Activated CD4-positive, alpha-beta memory T cell treated with anti-CD3 and anti-CD28 coated beads for 36 hours (primary cell): ENCODE data around the gene ARHGEF11. TPM values are rescaled to one million over a fixed set of nuclear protein-coding genes. Genes with fewer than 3 reads are reported as not detected.
A peak's percentile ranks its signal among the peaks of the same experiment; 100 is the strongest.
"Not testable (repeated sequence)": the region's sequence is repeated elsewhere in the genome, so short reads cannot be mapped to it uniquely, and the experiment has no call there.

ENCODE experiments used
- CTCF ChIA-PET: fragments of 350-600 bp; sonication (Branson Sonifier 250); formaldehyde crosslinking; loops from one replicate; lab custom pipeline; 2021; ENCODE audit warnings: antibody characterized with exemption, inconsistent platforms; lab: Charles Lee
- POLR2A ChIA-PET: fragments of 350-600 bp; sonication (Branson Sonifier 250); formaldehyde crosslinking; loops from one replicate; lab custom pipeline; 2021; ENCODE audit warnings: antibody characterized with exemption; lab: Charles Lee
- DNase-seq: peaks from one replicate; pipeline ENCODE4 v3.0.0-alpha.2; 2020
- H3K27ac Mint-ChIP-seq: one replicate; pipeline ENCODE4 v1.8.0; 2021; ENCODE audit warnings: mixed read lengths
- H3K27me3 Mint-ChIP-seq: one replicate; pipeline ENCODE4 v1.8.0; 2021; ENCODE audit warnings: mixed read lengths
- H3K36me3 Mint-ChIP-seq: one replicate; pipeline ENCODE4 v1.8.0; 2021; ENCODE audit warnings: mixed read lengths
- H3K4me1 Mint-ChIP-seq: one replicate; pipeline ENCODE4 v1.8.0; 2021; ENCODE audit warnings: low read depth, mixed read lengths
- H3K4me3 Mint-ChIP-seq: one replicate; pipeline ENCODE4 v1.8.0; 2021; ENCODE audit warnings: mild to moderate bottlenecking, mixed read lengths
- H3K9me3 Mint-ChIP-seq: one replicate; pipeline ENCODE4 v1.8.0; 2021; ENCODE audit warnings: mixed read lengths
- intact Hi-C: fragments of 100-400 bp; cut with micrococcal nuclease; formaldehyde crosslinking; loops from one replicate; pipeline ENCODE4 v1.15.1; 2023
- total RNA-seq, 2 experiments: library from RNA; stranded (reverse); gene quantifications; one replicate each; pipeline ENCODE4 v1.2.3, GENCODE V29; 2021

ARHGEF11 gene
- total RNA-seq, 2 experiments from 2014 or later = 1.3 to 1.8 TPM

GRCh38 chr1:157085421-157085820 is 39.9 kb upstream of the ARHGEF11 start:
- POLR2A ChIA-PET = no interaction called here
- Mint-ChIP-seq H3K27ac (no peak overlapping the region), H3K4me1 (peaks cover 5% of the 10 kb centered on the region), H3K27me3 (peaks cover 3% of the 10 kb centered on the region), H3K9me3 (no peaks in the 10 kb centered on the region), H3K36me3 (no peaks in the 10 kb centered on the region), H3K4me3 (no peak overlapping the region)
- intact Hi-C loops = no loop called here
- CTCF ChIA-PET = interaction anchor here (12.4 kb wide), 1 partner anchor 69 kb away, joined by 643 read pairs; no protein-coding TSS in a partner anchor
- no peak for DNase-seq

DNA sequence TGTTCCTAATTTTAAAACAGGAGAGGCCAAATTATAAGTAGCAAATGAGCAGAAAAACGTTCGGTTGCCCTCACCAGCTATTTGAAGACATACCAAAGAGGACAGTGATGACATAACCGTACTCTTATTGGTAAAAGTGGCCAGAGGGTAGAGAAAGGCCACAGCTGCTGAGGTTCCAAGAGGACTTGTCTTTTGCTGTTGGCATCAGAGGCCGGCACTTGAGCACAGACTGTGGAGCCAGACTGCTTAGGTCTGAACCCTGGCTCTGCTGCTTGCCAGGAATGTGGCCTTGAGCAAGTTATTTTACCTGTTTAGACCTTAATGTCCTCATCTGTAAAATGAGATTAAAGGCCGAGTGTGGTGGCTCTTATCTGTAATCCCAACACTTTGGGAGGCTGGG is 39.2 kb upstream of the ARHGEF11 start:
- no peaks in the 10 kb centered on the region for H3K36me3 Mint-ChIP-seq
- intact Hi-C loops = no loop called here

GRCh38 chr1:157081707-157082106 is 36.2 kb upstream of the ARHGEF11 start:
- H3K27ac Mint-ChIP-seq = no peak overlapping the region
- CTCF ChIA-PET = interaction anchor here (2.0 to 12.4 kb wide), 3 partner anchors 8 to 72 kb away, joined by 7 to 643 read pairs (median 15); no protein-coding TSS in a partner anchor
- no peaks in the 10 kb centered on the region for H3K4me1 Mint-ChIP-seq
- POLR2A ChIA-PET = no interaction called here
- H3K36me3 Mint-ChIP-seq = no peaks in the 10 kb centered on the region
- intact Hi-C loops = no loop called here
- peaks cover 4% of the 10 kb centered on the region for H3K27me3 Mint-ChIP-seq
- H3K9me3 Mint-ChIP-seq = no peaks in the 10 kb centered on the region
- no peak for DNase-seq
- H3K4me3 Mint-ChIP-seq = no peak overlapping the region

More for the DNA sequence above, 39.2 kb upstream of the ARHGEF11 start:
- Mint-ChIP-seq H3K9me3 (no peaks in the 10 kb centered on the region), H3K27me3 (no peaks in the 10 kb centered on the region), H3K4me1 (no peaks in the 10 kb centered on the region), H3K4me3 (no peak overlapping the region), H3K27ac (no peak overlapping the region)
- DNase-seq = no peak
- ChIA-PET CTCF (interaction anchor here (12.4 kb wide), 1 partner anchor 69 kb away, joined by 643 read pairs; no protein-coding TSS in a partner anchor), POLR2A (no interaction called here)

DNA sequence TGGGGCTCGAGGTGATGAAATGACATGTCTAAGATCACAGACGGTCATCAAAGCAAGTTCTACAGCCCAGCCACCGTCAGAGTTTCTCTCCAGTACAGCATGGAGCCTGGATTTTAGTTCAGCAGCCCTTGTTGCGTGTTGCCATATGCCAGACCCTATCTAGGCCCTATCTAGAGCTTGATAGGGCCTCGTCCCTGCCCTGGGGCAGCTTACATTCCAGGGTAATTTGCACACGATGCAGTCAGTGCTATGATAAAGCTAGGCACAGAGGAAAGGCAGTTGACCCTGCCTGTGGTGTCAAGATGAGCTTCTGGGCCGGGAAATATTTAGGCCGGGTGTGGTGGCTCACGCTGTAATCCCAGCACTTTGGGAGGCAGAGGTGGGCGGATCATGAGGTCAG is 35.2 kb upstream of the ARHGEF11 start:
- Mint-ChIP-seq H3K27me3 (peaks cover 7% of the 10 kb centered on the region), H3K4me1 (no peaks in the 10 kb centered on the region), H3K4me3 (no peak overlapping the region), H3K27ac (no peak overlapping the region), H3K36me3 (no peaks in the 10 kb centered on the region), H3K9me3 (no peaks in the 10 kb centered on the region)
- ChIA-PET POLR2A (no interaction called here), CTCF (interaction anchor here (2.6 to 12.4 kb wide), 2 partner anchors 9 to 73 kb away, joined by 15 to 643 read pairs; no protein-coding TSS in a partner anchor)
- intact Hi-C loops = no loop called here
- no peak for DNase-seq

DNA sequence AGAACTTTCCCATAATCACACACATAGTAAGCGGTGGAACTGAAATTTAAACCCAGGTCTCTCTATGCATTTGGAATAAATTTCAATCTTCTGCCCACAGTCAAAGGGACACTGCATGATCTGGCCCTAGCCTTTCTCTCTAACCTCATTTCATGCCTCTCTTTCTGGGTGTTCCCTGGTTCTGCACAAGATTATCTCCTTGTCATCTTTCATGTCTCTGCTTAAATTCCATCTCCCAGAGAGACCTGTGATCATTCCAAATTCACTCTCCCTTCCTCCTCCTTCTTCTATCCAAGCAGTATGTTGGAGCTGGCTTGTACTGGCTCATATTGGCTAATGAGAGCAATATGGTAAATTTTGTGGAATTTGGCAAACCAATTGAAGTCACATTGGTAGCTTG is 31.9 kb upstream of the ARHGEF11 start:
- no peaks in the 10 kb centered on the region for H3K9me3 Mint-ChIP-seq
- ChIA-PET CTCF (interaction anchor here (0.6 to 1.1 kb wide), 2 partner anchors 46 to 79 kb away, joined by 3 to 4 read pairs; no protein-coding TSS in a partner anchor), POLR2A (no interaction called here)
- no peak overlapping the region for H3K4me3 Mint-ChIP-seq
- no peaks in the 10 kb centered on the region for H3K36me3 Mint-ChIP-seq
- H3K27me3 Mint-ChIP-seq = peaks cover 21% of the 10 kb centered on the region
- H3K4me1 Mint-ChIP-seq = peaks cover 3% of the 10 kb centered on the region
- intact Hi-C loops = no loop called here
- no peak overlapping the region for H3K27ac Mint-ChIP-seq
- DNase-seq = no peak

DNA sequence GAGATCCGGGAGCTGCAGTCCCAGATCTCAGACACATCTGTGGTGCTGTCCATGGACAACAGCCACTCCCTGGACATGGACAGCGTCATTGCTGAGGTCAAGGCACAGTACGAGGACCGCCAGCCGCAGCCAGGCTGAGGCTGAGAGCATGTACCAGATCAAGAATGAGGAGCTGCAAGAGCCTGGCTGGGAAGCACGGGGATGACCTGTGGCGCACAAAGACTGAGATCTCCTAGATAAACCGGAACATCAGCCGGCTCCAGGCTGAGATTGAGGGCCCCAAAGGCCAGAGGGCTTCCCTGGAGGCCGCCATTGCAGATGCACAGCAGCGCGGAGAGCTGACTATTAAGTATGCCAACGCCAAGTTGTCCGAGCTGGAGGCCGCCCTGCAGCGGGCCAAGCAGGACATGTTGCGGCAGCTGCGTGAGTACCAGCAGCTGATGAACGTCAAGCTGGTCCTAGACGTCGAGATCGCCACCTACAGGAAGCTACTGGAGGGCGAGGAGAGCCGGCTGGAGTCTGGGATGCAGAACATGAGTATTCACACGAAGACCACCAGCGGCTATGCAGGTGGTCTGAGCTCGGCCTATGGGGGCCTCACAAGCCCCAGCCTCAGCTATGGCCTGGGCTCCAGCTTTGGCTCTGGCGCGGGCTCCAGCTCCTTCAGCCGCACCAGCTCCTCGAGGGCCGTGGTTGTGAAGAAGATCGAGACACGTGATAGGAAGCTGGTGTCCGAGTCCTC is 28.6 kb upstream of the ARHGEF11 start:
- ChIA-PET CTCF (interaction anchor here (0.9 to 2.8 kb wide), 16 partner anchors 8 to 384 kb away, joined by 3 to 11 read pairs (median 5); no protein-coding TSS in a partner anchor), POLR2A (interaction anchor here (0.9 kb wide), 1 partner anchor 133 kb away, joined by 3 read pairs; no protein-coding TSS in a partner anchor)
- intact Hi-C loops = no loop called here
- H3K36me3 Mint-ChIP-seq = no peaks in the 10 kb centered on the region
- H3K4me3 Mint-ChIP-seq = no peak overlapping the region
- peaks cover 23% of the 10 kb centered on the region for H3K27me3 Mint-ChIP-seq
- H3K27ac Mint-ChIP-seq = no peak overlapping the region
- peak; percentile 54 for DNase-seq
- H3K4me1 Mint-ChIP-seq = peaks cover 3% of the 10 kb centered on the region
- H3K9me3 Mint-ChIP-seq = no peaks in the 10 kb centered on the region

GRCh38 chr1:157069601-157070000 is 24.1 kb upstream of the ARHGEF11 start:
- Mint-ChIP-seq H3K4me1 (peaks cover 3% of the 10 kb centered on the region), H3K36me3 (no peaks in the 10 kb centered on the region), H3K27ac (no peak overlapping the region), H3K4me3 (no peak overlapping the region), H3K27me3 (peaks cover 30% of the 10 kb centered on the region), H3K9me3 (no peaks in the 10 kb centered on the region)
- POLR2A ChIA-PET = no interaction called here
- DNase-seq = no peak
- CTCF ChIA-PET = interaction anchor here (4.2 kb wide), 1 partner anchor 21 kb away, joined by 14 read pairs; no protein-coding TSS in a partner anchor
- intact Hi-C loops = loop anchor here (10.0 kb wide), 1 partner anchor 105 kb away; no protein-coding TSS in a partner anchor

GRCh38 chr1:157059241-157059640 is 13.7 kb upstream of the ARHGEF11 start:
- CTCF ChIA-PET, H3K4me3 Mint-ChIP-seq, H3K27ac Mint-ChIP-seq, DNase-seq, H3K4me1 Mint-ChIP-seq, intact Hi-C loops, POLR2A ChIA-PET, H3K36me3 Mint-ChIP-seq: not testable (repeated sequence)
- Mint-ChIP-seq H3K27me3 (peaks cover 18% of the 10 kb centered on the region), H3K9me3 (peaks cover 17% of the 10 kb centered on the region)

- H3K4me1 Mint-ChIP-seq = no peaks in the 10 kb centered on the region
- H3K4me3 Mint-ChIP-seq = no peak overlapping the region
- intact Hi-C loops = no loop called here
- peaks cover 14% of the 10 kb centered on the region for H3K9me3 Mint-ChIP-seq
- H3K36me3 Mint-ChIP-seq = peaks cover 4% of the 10 kb centered on the region
- CTCF ChIA-PET = no interaction called here
- H3K27me3 Mint-ChIP-seq = peaks cover 27% of the 10 kb centered on the region
- DNase-seq = no peak
- no peak overlapping the region for H3K27ac Mint-ChIP-seq
- POLR2A ChIA-PET = no interaction called here
These were observed 10.7 kb upstream of the ARHGEF11 start for GRCh38 chr1:157056269-157056668.

DNA sequence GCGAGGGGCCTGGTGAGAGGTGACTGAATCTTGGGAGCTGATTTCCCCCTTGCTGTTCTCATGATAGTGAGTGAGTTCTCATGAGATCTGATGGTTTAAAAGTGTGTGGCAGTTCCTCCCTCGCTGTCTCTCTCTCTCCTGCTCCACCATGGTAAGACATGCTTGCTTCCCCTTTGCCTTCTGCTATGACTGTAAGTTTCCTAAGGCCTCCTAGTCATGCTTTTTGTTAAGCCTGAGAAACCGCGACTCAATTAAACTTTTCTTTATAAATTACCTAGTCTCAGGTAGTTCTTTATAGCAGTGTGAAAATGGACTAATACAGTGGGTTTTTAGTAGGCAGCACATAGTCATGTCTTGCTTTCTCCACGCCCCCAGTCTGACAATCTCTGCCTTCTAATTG is 10.2 kb upstream of the ARHGEF11 start:
- intact Hi-C loops, H3K4me3 Mint-ChIP-seq, H3K9me3 Mint-ChIP-seq, CTCF ChIA-PET, H3K36me3 Mint-ChIP-seq, POLR2A ChIA-PET, H3K27ac Mint-ChIP-seq, DNase-seq, H3K4me1 Mint-ChIP-seq: not testable (repeated sequence)
- peaks cover 31% of the 10 kb centered on the region for H3K27me3 Mint-ChIP-seq

DNA sequence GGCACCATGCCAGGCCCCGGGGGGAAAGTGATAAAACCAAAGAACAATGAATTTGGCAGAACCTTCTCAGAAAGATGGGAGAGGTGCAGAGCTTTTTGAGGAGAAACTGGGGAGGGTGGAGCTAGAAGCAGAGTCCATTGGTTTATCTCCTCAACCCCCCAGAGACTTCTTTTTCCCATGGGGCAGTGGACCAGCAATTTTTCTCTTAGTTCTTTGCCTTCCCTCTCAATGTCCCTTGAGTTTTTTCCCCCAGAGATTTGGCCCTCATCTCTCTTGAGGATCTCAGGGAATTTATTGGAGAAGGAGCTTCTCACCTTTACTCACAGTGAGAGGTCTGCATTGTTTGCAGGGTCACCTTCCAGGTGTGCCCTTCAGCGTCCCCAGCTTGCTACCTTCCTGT is 5.3 kb upstream of the ARHGEF11 start:
- intact Hi-C loops = no loop called here
- no peak overlapping the region for H3K4me3 Mint-ChIP-seq
- ChIA-PET POLR2A (no interaction called here), CTCF (no interaction called here)
- DNase-seq = no peak
- no peak overlapping the region for H3K27ac Mint-ChIP-seq
- no peaks in the 10 kb centered on the region for H3K36me3 Mint-ChIP-seq
- peaks cover 4% of the 10 kb centered on the region for H3K4me1 Mint-ChIP-seq
- peaks cover 47% of the 10 kb centered on the region for H3K27me3 Mint-ChIP-seq
- peaks cover 6% of the 10 kb centered on the region for H3K9me3 Mint-ChIP-seq

DNA sequence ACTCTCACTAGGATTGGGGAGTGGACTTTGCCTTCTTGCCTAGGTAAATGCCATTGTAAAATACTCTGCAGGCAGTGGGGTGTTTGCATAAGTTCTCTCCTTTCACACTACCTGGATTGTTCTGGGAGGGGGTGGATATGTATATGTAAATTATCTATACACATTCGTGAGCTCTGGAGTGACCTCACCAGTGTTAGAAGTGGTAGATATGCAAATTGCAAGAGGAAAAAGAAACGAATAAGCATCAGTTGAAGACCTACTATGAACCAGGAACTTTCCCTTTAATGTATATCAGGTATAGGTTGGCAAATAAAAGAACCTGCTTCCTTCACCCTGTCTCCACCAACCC is 1.5 kb upstream of the ARHGEF11 start:
- Mint-ChIP-seq H3K9me3 (peaks cover 2% of the 10 kb centered on the region), H3K4me3 (no peak overlapping the region), H3K27ac (no peak overlapping the region), H3K36me3 (no peaks in the 10 kb centered on the region), H3K4me1 (peaks cover 8% of the 10 kb centered on the region), H3K27me3 (peaks cover 63% of the 10 kb centered on the region)
- intact Hi-C loops = no loop called here
- DNase-seq = no peak
- ChIA-PET CTCF (no interaction called here), POLR2A (no interaction called here)
